Middle frontal gyrus (tissue), 1 donor: Measurements from ENCODE around the gene AKT1.

ENCODE experiments used
- DNase-seq: peaks from one replicate; pipeline ENCODE4 v3.0.0-alpha.2; 2015; ENCODE audit warnings: low spot score; ENCODE audit errors: extremely low spot score

The AKT1 gene

DNA sequence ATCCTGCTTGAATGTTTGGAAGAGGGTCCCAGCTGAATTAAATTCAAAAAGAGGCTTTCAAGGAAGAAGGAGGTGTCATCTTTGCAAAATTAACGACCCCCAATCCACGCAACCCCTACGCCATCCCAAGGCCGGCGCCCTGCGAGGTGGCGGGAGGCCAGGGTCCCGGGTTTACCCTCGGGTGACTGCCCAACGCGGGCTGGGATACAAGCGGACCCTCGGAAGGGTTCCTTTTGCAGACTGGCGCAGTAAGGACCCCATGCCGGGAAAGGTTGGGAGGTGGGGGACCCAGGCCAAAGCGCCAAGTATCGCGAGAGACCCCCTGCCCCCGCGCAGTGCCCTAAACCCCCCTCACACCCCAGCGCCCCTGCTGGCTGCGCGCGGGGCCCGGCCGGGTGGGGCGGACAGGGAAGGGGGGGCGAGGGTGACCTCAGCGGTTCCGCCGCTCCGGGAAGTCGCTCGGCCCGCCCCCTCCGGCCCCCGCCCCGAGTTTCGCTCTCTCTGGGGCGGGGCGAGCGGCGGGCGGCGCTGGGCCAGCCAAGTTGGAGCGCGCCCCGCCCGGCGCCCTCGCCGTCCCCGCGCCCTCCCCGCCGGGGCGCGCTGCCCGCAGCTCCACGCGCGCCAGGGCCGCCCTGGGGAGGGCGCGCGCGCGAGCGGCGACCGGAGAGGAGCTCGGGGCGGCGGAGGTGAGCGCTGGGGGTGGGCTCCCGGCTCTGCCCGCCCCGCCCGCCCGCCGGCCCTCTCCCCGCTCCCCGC, 4.6 kb upstream of the AKT1 start:
- DNase-seq = no peak

DNA sequence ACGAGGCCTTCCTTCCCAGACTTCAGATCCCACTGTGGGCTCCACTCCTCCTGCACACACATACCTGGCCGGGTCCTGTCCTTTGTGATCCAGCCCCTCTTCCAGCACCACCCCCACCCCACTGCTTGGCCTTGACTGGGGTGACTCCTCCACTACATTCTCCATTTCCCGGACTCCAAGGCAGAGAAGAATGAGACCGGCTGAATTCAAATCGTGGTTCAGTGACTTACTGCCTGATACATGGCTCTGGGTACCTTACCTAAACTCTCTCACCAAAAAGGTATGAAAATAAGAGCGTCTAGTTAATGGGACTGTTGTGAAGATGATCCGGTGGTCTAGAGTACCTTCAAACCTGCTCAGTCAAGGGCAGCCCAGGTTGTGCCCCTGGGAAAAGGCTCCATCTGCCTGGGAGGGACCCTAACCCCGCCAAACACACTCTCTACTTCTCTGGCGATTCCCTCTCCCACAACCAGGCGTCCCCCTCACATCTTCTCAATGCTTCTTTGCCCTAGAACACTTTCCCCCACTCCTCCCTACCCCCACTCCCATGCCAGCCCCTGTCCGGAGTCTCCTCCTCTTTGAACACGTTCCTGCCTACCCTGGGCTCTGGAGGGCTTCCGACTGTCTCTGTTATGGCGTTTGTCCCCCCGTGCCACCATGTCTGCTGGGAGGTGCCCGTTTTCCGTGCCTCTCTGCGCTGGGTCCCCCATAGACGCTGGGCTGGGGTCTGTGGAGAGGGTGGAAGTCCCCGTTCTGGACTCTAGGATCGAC, 3.9 kb upstream of the AKT1 start:
- no peak for DNase-seq

DNA sequence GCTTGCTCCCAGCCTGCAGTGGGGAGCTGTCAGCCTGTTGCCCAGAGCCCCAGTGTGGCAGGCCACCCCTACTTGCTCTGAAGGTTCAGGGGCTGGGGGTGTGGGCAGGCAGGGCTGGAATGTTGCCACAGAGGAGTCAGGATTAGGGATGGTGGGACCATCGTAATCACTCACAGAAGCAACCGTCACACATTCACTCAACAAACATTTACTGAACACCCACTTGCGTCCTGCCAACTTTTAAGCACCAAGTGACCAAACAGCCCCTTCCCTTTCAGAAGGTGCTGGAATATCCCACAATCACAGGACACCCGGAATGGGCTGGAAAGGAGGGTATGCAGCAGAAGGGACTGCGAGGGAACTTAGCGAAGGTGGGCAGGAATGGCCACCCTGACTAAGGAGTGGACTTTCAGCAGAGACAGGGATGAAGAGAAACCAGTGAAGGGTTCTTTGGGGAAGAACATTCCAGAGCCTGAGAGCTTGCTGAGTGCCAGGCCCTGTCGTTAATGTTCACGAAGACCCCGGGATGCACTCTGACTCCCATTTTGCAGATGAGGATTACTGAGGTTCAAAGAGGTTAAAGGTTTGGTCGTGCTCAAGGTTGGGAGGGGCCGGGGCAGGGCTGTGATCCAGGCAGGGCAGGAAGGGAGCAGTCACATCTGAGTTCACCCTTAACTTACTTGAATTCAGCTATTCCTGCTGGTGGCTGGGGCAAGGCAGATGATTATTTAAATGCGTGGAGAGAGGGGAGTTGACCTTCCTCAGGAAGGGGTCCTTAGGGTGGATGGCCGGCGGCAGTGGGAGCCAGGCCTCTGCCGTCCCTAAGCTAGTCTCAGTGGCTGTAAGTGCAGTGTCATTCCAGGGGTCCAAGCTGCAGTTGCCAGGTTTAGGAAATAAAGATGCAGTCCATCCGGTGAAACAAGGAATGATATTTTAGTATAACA, 3.0 kb upstream of the AKT1 start:
- DNase-seq = no peak

DNA sequence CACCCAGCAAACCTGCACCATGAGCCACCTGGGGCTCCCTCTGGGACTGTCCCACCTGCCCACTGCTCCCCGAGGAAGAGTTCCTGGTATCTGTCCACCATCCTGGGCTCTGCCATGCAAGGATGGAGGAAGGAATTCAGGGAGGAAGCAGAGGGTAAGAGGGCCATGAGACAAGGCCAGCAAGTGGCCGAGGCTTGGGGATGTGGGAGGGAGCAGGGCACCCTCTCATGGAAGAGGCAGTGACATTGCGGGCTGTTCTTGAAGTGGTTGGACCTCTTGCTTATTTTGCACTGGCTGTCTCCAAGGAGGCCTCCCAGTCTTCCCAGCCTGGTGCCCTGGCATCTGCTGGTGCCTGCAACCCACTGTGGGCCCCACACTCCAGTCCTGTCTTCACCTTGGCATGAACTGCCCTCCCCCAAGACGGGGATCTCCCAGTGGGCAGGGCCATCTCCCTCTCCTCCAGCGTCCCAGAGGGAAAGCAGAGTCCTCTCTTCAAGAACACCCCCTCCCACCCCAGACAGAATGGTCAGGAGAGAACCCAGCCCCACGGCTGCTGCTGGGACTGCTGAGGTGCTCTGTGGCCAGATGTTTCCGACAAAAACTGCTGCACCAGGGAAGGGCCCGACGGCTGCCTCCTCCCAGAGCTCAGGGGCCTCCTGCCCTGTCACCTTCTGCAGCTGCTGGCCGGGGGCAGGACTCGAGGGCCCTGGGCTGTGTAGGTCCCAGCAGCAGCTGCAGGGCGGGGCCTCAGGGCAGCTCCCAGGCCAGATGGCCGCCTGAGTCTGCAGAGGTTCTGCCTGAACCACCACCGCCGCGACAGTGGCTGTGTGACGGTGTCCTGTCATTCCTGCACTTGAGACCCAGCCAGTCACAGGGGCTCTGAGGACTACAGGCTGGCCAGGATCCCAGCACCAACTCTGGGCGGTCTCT, 1.8 kb upstream of the AKT1 start:
- no peak for DNase-seq

DNA sequence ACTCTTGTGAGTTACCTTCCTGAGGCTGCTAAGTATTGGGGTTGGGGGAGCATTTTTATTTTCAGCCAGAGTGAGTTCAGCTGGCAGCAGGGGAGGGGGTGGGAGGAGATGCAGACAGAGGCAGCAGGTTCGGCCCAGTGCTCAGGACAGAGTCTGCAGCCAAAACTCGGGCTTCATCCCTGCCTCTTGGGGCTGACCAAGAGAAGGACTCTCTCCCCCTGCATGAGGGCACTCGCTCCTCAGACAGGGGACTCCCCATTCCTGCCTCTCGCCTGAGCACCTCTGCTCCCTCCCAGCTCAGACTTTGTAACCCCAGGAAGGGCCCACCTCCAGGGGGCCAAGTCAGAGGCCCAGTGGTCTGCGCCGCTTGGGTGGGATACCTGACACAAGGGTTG, 1.1 kb upstream of the AKT1 start:
- no peak for DNase-seq

DNA sequence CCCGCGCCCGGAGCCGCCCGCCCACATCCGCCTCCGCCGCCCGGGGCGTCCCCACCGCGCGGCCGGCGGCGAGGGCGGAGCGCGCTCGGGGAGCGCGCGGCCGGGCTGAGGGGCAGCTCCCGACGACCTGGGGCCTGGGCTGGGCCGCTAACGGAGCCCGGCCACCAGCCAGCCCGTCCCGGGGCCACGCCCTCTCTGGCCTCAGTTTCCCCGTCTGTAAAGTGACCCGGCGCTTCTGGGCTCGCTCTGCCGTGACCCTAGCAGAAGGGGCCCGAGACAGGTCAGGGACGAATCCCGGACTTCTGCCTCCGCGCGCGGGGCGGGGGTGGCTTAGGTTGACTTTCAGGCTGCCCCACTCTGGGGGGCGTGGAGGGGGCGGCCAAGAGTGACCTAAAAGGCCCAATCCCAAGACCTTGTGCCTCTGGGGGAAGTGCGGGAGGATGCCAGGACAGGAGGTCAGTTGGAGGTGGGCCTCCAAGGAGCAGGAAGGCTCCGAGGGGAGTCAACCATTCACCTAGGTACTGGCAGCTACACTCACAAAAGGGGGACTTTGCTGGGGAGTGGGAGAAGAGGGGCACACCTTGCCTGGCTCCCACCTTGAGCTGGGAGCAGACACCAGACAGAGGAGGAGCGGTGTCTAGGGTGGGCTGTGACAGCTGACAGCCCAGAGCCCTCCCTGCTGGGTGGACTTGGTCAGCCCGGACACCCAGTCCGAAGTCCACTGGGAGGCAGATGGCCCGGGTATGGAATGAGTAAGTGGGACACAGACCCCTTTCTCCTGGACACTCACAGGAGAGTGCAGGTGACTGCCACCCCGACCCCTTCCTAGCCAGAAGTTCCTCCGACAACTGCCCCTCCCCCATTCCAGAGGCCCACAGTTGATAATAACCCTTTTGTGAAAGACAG, 486 bp upstream of the AKT1 start:
- DNase-seq = no peak

DNA sequence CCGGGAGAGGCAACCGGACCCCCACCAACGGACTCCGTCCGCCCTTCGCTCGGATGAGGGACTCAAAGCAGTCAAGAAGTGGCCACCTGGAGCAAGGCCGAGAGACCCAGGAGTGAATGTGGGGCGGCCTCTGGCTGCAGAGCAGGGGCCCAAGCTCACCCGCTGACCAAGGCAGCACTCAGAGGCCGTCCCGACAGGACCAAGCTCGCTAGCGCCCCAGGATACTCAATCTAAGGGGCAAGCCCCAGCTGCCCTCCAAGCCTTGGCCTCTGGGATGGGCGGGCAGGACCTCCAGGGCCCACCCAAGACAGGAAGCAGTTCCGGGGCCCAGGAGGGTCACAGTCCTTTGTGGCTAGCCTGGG, 936 bp downstream of the AKT1 start:
- no peak for DNase-seq

DNA sequence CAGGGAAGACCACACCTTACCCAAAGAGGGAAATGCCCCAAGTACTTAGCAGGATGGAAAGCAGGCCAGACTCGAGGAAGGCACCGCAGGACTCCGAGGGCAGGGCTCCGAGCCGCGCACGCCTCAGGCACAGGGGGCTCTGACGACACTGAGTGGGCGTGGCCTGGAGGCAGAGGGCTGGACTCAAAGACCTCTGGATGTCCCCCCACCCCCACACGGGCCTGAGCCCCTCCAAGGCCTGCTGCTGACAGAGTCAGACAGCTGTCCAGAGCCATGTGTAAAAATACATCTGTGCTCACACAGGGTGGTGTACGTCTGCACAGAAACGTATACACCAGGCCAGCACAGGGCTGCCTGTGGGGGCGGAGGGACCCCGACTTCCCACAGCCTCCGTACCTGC, 1.4 kb downstream of the AKT1 start:
- no peak for DNase-seq

DNA sequence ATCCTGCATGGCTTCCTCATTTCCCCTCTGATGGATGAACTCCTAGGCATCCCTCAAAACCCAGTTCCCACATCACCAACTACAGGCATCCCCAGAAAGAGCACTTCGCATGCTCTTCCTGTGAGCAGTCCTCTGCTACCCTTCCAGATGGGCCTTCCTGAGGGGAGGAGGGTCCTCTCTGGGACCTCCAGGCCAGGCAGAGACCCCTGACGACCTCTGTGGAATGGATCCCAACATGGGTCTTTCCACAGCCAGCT, 1.9 kb downstream of the AKT1 start:
- no peak for DNase-seq

DNA sequence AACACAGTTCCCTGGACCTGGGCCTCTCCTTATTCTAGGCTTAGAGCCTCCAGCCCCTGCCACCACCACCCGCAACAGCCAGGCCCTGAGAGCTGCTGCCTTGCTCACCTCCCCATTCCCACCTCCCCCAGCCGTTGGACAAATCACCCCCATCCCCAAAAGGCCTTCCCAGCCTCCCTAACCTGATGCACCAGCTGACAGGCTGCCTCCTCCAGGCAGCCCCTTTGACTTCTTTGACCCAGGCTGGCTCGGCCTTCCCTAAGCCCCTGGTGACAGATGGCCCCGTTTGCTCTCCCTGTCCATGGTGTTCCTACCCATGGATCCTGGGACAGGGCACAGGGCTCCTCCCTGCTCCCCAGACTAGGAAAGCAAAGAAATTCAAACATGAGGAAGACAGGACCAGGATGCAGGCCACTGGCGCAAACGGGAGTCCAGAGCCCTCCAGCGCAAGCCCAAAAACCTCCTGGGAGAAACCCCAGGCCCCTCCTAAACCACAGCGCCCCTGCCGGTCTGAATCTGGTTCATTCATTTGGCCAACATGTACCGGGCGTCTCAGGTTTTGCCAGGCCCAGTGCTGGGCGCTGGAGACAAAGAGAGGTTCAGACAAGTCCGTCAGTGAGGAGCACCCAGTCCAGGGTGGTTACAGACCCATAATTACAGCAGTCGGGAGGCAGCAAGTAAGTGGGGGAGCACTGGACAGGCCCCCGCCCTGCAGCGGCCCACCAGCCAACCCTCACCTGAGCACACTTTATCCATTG, 2.4 kb downstream of the AKT1 start:
- DNase-seq = no peak

DNA sequence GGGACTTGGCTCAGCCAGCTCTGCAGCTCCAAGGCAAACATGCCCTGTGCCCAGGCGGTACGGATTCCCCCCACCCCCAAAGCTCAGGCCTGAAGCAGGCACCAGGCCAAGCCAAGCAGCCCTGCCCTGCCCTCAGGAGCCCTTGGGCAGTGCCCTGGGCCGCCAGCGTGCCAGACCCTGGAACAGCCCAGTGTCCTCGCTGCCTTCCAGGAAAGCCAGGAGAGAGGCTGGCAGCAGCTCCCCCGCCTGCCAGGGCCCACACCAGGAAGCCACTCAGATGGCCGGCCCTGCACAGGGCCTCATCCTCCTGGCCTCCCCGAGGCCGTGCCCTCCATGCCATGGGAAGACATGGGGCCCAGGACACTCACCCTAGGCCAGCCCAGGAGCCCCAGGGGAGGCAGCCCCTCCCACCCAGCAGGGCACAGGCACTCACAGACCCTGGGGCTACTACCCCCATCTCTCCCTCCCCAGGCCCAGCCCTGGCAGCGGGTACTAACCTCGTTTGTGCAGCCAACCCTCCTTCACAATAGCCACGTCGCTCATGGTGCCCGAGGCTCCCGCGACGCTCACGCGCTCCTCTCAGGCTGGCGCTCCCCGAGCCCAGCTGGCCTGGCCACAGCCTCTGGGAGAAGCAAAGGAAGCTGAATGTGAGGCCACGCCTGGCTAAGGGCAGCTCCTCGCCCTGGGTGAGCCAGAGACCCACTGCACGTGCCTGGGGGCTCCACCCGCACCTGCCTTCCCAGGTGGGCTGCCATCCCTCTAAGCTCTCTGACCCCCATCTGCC, 3.3 kb downstream of the AKT1 start:
- DNase-seq = no peak

DNA sequence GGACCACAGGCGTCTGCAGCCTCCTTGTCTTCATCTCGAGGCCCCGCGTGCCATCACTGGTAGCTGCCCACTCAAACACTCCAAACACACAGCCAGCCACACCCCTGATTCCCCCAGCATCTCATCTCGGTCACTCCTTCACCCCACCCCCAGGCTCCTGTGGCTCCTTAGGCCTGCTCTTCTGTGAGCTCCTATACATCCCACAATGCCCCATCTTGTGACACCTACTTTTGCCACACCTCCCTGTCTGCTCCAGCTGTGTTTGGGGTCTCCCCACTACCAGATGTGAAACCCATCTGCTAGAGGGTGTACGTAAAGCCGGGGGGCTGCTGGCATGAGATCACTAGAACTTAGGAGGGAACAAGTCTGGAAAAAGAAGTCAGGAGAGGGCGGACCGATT, 4.1 kb downstream of the AKT1 start:
- DNase-seq = no peak

DNA sequence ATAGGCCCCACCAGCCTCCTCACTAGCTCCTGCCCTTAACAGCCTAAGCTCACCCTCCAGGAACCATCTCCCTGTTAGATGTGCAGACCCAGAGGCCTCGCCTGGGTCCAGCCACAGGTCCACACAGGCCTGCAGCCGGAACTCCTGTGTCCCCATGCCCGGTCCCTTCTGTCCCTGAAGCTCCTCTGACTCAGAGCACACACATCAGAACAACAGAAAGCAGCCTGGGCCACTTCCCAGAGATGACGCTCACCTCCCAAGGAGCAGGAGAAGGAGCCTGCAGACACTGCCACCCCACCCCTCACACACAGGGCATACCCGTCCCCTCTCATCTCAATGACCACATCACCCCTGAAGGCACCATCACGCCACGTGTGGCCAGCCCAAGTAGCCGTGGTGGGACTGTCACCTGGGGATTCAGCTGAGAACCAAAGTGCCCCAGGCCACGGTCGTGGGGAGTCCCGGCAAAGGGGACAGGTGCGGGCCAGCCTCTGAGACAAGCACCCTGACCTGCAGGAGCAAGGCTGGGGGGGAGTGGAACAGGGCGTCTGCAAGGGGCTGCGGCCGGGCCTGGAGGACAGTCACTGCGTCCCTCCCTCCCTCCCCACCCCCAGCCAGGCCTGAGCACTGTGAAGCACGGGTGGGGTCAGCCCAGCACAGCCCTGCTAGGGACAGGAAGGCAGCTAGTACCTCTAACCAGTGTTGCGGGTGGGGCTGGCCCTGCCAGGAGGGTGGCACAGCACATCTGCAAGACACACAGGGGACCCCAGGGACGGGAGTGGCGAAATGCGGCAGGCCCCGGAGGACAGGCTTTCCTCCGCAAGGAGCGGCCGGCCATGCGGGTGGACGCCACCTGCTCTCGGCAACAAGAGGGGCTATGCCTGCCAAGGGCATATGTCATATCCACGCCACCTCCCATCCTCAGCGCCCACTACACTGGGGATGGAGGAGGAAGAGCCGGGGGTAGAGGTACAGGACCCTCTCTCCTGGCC, 5.5 kb downstream of the AKT1 start:
- DNase-seq = no peak

DNA sequence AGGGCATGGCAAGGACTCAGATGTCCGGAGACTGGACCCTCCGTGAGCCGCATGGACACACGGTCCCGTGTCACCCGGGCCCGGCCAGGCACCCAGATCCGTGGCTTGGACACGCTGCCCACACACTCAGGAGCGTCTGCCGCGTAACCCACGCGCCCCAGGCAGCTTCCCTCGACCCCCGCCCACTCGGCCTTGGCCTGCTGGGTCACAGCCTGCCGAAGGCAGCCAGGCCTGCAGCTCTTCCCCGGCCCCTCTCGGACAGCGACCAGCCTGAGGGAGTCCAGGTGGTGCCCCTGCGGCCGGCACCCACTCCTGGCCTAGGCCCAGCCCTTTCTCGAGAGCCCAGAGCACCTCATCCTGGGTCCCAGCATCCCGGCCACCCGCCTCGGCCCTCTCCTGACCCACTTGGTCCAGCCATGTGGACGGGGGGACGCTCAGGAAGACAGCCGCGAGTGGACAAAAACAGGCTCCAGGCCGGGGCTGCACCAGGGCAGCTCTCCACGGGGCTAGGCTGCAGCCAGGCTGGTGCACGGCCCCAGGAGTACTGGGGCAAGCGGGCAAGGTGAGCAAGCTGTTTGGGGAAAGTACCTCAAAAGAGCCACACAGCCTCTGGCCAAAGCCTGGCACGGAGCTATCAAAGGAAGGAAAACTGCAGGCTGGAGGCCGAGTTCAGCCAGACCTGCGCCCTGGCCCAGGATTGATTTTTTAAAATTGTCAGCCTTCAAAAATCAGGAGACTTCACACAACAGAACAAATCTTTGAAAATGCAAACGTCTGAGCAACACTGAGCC, 6.5 kb downstream of the AKT1 start:
- no peak for DNase-seq

DNA sequence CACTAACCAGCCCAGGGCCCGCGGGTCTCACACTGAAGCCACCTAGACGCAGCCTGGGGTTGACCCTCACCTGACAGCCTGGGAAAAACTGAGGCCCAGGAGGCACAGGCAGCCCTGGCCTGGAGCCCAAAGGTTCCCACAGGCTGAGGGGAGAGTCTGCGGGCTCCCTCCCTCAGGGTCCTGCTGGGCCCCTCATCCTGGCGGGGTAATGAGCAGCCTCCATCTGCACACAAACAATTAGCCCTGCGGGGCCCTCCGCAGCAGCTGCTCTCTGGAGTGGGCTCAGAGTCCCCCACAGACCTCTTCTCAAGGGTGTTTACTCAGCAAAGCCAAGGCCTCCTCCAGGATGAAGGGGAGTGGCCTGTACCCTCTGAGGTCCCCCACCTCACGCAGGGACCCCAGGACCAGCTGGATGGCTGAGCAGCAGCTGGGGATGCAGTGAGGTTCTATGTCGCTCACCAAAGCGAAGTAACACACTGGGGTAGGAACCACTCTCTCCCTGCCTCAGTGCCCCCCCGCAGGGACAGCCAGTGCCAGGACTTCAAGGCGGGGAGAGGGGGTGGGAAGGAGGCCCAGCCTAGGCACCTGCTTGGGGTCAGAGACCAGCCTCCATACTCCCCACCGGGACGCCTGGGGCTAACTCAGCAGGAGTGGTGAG, 7.3 kb downstream of the AKT1 start:
- DNase-seq = no peak

DNA sequence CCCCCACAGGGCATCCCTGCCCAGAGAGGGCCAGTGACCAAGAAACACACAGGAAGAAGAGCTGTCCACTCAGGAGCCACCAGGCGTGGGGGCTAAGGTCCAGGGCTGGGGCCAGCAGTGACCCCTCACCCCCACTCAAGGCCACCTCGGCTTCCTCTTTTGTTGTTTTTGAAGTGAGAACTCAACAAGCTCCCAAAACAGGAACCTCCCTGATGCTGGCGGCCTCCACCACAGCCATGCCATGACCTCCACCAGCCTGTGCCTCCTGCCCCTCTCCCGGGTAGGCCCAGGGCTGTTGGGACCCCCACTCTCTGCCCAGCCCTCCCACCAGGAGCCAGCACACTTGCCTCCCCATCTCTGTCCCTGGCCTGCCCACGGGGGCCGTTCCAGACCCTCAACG, 7.8 kb downstream of the AKT1 start:
- DNase-seq = no peak
